Ishikawa (cell line): ENCODE measurements around the gene FOXP1.

Source experiments
- CREB1 ChIP-seq: IDR thresholded peaks from 2 replicates; pipeline ENCODE4 v1.6.1; 2012; ENCODE audit warnings: low read depth
- EP300 ChIP-seq: IDR thresholded peaks from 2 replicates; pipeline ENCODE4 v1.6.1; 2012; ENCODE audit warnings: borderline replicate concordance
- FOXM1 ChIP-seq: IDR thresholded peaks from 2 replicates; pipeline ENCODE4 v1.6.1; 2012; ENCODE audit warnings: low read depth, borderline replicate concordance
- NFIC ChIP-seq: IDR thresholded peaks from 2 replicates; pipeline ENCODE4 v1.6.1; 2012
- RAD21 ChIP-seq: IDR thresholded peaks from 2 replicates; pipeline ENCODE4 v1.6.1; 2012; ENCODE audit warnings: low read depth
- TAF1 ChIP-seq: IDR thresholded peaks from 2 replicates; pipeline ENCODE4 v1.6.1; 2012; ENCODE audit warnings: low read depth, mild to moderate bottlenecking
- YY1 ChIP-seq: IDR thresholded peaks from 2 replicates; pipeline ENCODE4 v1.6.1; 2012; ENCODE audit warnings: low read depth
- TF ChIP-seq, protein P1 (sequence below): IDR thresholded peaks from 2 replicates; pipeline ENCODE4 v1.6.1; 2012
- TF ChIP-seq, protein P2 (sequence below): IDR thresholded peaks from 2 replicates; pipeline ENCODE4 v1.6.1; 2012; ENCODE audit warnings: low read depth, mild to moderate bottlenecking

- TF ChIP-seq FOXM1: no peak
- TF ChIP-seq, protein P1, sequence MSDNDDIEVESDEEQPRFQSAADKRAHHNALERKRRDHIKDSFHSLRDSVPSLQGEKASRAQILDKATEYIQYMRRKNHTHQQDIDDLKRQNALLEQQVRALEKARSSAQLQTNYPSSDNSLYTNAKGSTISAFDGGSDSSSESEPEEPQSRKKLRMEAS: no peak
- no peak for TF ChIP-seq RAD21
- no peak for TF ChIP-seq CREB1
- no peak for TF ChIP-seq TAF1
- no peak for TF ChIP-seq EP300
- no peak for TF ChIP-seq NFIC
- no peak for TF ChIP-seq YY1
- TF ChIP-seq, protein P2, sequence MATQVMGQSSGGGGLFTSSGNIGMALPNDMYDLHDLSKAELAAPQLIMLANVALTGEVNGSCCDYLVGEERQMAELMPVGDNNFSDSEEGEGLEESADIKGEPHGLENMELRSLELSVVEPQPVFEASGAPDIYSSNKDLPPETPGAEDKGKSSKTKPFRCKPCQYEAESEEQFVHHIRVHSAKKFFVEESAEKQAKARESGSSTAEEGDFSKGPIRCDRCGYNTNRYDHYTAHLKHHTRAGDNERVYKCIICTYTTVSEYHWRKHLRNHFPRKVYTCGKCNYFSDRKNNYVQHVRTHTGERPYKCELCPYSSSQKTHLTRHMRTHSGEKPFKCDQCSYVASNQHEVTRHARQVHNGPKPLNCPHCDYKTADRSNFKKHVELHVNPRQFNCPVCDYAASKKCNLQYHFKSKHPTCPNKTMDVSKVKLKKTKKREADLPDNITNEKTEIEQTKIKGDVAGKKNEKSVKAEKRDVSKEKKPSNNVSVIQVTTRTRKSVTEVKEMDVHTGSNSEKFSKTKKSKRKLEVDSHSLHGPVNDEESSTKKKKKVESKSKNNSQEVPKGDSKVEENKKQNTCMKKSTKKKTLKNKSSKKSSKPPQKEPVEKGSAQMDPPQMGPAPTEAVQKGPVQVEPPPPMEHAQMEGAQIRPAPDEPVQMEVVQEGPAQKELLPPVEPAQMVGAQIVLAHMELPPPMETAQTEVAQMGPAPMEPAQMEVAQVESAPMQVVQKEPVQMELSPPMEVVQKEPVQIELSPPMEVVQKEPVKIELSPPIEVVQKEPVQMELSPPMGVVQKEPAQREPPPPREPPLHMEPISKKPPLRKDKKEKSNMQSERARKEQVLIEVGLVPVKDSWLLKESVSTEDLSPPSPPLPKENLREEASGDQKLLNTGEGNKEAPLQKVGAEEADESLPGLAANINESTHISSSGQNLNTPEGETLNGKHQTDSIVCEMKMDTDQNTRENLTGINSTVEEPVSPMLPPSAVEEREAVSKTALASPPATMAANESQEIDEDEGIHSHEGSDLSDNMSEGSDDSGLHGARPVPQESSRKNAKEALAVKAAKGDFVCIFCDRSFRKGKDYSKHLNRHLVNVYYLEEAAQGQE: no peak
Measured at GRCh38 chr3:71384837-71385716, 198.5 kb downstream of the FOXP1 start.
